ENCODE data around the gene DCXR.

DNA sequence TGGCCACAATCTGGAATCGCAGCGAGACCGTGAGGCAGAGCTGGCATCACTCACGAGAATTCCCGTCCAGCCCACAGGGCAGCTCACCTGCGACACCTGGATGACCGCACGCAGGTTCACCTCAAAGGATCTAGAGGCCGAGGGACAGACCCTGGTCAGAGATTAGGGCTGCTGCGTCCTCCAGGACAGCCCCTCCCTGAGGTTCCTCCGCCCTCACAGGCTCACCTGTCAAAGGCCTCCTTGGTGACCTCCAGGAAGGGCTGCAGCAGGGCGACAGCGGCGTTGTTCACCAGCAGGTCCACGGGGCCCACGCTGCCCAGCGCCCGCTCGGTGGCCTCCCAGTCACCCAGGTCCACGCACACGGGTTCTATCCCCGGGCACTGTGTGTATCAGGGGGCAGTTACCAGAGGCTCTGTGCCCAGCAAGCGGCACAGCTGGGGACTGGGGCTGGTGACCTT is 834 bp downstream of the DCXR start:
- TF ChIP-seq EZH2phosphoT487 (IDR thresholded peaks at IDR 0.05; ENCODE audit: borderline replicate concordance, low read length) (no peak), EZH2 (IDR thresholded peaks at IDR 0.05; ENCODE audit: low read length, unreplicated experiment) (no peak)

All from PC-3 (cell line).